ENCODE results near the gene LPCAT1. TPM values are rescaled to one million over a fixed set of nuclear protein-coding genes. Genes with fewer than 3 reads are reported as not detected.
"Not testable (repeated sequence)": the region's sequence is repeated elsewhere in the genome, so short reads cannot be mapped to it uniquely, and the experiment has no call there.

Gene LPCAT1
- total and polyA plus RNA-seq, 3 donors from 2014 or later: 21.1 to 27.1 (median 23.9) TPM

DNA sequence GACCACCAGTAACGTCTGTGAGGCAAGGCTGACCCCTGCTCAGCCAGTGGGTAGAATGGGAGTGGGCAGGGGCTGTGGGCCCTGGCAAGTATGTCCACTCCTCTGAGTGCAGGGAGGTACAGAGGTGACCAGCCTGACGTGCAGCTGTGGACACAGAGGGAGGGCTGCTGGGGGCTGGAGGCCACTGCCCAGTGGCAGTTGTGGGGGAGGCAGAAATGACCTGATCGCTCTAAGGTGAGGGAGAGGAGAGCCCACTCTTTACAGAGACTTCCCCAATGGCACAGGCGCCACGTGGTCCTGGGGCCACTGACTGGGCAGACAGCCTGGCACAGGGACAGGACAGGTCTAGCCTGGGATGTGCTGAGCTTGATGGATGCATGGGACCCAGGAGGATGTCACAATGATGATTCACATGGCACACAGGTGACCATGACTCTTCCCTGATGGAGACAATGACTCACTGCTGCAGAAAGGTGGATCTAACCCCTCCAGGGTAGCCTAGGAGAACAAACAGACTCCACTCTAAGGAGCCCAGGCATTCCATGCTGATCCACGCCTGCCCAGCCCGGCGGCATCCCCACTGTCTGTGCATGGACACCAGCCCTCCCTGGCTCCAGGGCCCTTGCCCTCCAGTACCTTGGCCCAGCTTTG, 7.7 kb downstream of the LPCAT1 start:
- no peaks in the 10 kb centered on the region for H3K4me1 ChIP-seq
- no peak overlapping the region for H3K27ac ChIP-seq
- H3K36me3 ChIP-seq (ENCODE audit: low read depth, missing control alignments): no peaks in the 10 kb centered on the region
- peak; percentile 13 for DNase-seq
- no peaks in the 10 kb centered on the region for H3K27me3 ChIP-seq
- 83 to 84% methylated on average over 8 of the region's 8 CpGs for WGBS, 2 donors
- H3K9me3 ChIP-seq: no peaks in the 10 kb centered on the region
- intact Hi-C loops (cut with DNase I; ENCODE audit: low total_unique reads): no loop called here
- no peak overlapping the region for H3K4me3 ChIP-seq
- TF ChIP-seq POLR2A (IDR thresholded peaks at IDR 0.05): no peak
- TF ChIP-seq, protein P1, sequence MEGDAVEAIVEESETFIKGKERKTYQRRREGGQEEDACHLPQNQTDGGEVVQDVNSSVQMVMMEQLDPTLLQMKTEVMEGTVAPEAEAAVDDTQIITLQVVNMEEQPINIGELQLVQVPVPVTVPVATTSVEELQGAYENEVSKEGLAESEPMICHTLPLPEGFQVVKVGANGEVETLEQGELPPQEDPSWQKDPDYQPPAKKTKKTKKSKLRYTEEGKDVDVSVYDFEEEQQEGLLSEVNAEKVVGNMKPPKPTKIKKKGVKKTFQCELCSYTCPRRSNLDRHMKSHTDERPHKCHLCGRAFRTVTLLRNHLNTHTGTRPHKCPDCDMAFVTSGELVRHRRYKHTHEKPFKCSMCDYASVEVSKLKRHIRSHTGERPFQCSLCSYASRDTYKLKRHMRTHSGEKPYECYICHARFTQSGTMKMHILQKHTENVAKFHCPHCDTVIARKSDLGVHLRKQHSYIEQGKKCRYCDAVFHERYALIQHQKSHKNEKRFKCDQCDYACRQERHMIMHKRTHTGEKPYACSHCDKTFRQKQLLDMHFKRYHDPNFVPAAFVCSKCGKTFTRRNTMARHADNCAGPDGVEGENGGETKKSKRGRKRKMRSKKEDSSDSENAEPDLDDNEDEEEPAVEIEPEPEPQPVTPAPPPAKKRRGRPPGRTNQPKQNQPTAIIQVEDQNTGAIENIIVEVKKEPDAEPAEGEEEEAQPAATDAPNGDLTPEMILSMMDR (IDR thresholded peaks at IDR 0.05): no peak

DNA sequence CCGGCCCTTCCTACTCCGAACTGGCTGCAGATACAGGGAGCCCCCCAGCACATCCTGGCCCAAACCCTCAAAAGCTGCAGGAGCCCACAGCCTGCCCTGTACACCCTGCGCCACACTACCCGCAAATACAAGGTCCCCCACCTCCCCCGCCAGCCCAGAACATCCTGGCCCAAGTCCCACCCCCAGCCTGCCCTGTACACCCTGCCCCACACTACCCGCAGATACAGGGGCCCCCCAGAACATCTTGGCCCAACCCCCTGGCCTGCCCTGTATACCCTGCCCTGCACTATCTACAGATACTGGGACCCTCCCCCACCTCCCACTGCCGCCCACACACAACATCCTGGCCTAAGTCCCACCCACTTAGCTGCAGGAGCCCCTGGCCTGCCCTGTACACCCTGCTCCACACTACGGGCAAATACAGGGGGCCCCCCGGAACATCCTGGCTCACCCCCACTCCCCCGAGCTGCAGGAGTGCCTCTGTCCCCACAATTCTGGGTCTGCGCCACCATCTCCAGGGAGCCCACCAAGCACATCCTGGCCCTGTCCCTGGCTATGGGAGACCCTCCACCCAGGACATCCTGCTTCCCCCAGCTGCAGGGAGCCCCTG, 8.3 kb downstream of the LPCAT1 start:
- 79 to 84% methylated on average over 7 to 10 of the region's 11 CpGs for WGBS, 2 donors
- H3K36me3 ChIP-seq (ENCODE audit: low read depth, missing control alignments): no peaks in the 10 kb centered on the region
- TF ChIP-seq POLR2A (IDR thresholded peaks at IDR 0.05): no peak
- TF ChIP-seq, protein P1 (IDR thresholded peaks at IDR 0.05): no peak

DNA sequence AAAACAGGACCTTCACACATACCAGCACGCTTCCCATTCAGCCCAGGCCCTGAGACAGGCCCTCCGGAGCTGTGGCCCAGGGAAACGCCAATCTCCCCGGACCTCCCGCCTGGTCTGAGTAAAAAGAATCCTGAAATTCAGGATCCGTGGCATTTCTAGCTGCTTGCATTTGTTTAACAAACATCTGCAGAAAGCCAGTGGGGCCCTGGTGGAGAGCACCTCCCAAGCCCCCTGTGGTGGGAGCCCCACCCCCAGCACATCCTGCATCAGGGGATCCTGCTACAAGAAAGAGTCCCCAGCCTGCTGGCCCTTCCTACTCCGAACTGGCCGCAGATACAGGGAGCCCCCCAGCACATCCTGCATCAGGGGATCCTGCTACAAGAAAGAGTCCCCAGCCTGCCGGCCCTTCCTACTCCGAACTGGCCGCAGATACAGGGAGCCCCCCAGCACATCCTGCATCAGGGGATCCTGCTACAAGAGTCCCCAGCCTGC, 8.9 kb downstream of the LPCAT1 start:
- H3K4me3 ChIP-seq; DNase-seq; H3K36me3 ChIP-seq (ENCODE audit: low read depth, missing control alignments); H3K4me1 ChIP-seq; H3K27ac ChIP-seq; H3K27me3 ChIP-seq; intact Hi-C loops (cut with DNase I; ENCODE audit: low total_unique reads); H3K9me3 ChIP-seq: not testable (repeated sequence)
- 94 to 96% methylated on average over 11 of the region's 11 CpGs for WGBS, 2 donors

More for the DNA sequence above, 8.3 kb downstream of the LPCAT1 start:
- no peaks in the 10 kb centered on the region for H3K9me3 ChIP-seq
- H3K27ac ChIP-seq: no peak overlapping the region
- DNase-seq: peak; percentile 7
- H3K4me3 ChIP-seq: no peak overlapping the region
- peaks cover 6% of the 10 kb centered on the region for H3K4me1 ChIP-seq
- intact Hi-C loops (cut with DNase I; ENCODE audit: low total_unique reads): no loop called here
- no peaks in the 10 kb centered on the region for H3K27me3 ChIP-seq

DNA sequence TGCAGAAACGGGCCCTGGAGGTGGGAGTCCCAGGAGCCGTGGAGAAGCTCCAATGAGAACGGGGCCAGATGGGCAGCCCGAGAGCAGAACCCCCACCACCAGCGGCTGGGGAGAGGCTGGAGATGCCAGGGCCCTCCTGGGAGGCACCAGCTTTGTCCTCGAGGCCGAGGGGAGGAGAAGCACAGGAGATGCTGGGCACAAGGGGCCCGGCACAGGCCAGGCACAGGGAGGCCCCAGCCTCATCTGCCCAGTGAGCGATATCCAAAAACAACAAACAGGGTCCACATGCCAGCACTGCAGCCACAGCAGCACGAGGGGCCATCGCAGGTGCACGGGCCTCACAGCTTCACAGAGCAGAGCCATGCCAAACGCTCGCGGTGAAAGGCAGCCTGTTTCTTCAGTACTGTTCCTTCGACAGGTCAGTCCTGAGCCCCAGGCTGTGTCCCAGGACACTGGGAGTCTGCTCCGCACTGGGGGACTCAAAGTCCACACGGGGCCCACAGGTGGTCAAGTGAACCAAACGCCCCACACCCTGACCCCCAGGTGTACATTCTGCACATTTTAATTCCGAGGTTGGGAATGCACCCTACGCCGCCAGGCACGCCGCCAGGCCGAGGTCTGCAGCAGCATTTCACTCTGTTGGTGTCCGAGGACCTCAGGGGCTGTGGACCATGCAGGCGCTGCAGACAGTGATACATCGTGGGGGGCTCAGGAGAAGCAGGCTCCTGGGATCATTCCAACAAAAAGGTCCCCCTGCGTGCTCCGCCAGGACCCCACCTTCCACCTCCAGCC, 9.5 kb downstream of the LPCAT1 start:
- H3K27me3 ChIP-seq: no peaks in the 10 kb centered on the region
- no peaks in the 10 kb centered on the region for H3K36me3 ChIP-seq (ENCODE audit: low read depth, missing control alignments)
- peaks cover 8% of the 10 kb centered on the region for H3K4me1 ChIP-seq
- TF ChIP-seq, protein P1 (IDR thresholded peaks at IDR 0.05): no peak
- TF ChIP-seq POLR2A (IDR thresholded peaks at IDR 0.05): no peak
- H3K9me3 ChIP-seq: no peaks in the 10 kb centered on the region
- WGBS, 2 donors: 87 to 88% methylated on average over 25 to 30 of the region's 30 CpGs
- H3K27ac ChIP-seq: no peak overlapping the region
- intact Hi-C loops (cut with DNase I; ENCODE audit: low total_unique reads): no loop called here
- H3K4me3 ChIP-seq: no peak overlapping the region
- DNase-seq: peak; percentile 9

DNA sequence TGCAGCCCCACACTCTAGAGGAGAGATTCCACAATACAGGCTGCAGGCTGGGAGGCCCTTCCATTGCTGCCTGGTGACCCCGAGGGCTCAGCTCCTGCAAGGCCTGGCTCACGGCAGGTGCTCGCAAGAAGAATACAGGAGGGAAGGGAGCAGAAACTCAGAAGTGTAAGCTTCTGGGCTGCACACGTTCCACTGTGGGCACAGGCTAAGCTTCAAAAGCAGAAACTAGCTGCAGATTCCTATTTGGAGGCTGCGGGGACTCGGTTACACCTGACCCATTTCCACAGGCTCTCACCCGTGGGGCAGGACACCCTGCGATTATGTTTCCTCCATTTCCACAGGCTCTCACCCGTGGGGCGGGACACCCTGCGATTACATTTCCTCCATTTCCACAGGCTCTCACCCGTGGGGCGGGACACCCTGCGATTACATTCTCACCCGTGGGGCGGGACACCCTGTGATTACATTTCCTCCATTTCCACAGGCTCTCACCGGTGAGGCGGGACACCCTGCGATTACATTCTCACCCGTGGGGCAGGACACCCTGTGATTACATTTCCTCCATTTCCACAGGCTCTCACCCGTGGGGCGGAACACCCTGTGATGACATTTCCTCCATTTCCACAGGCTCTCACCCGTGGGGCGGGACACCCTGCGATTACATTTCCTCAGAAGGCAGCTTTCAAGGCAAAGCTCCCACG, 10.3 kb downstream of the LPCAT1 start:
- intact Hi-C loops (cut with DNase I; ENCODE audit: low total_unique reads): no loop called here
- no peaks in the 10 kb centered on the region for H3K36me3 ChIP-seq (ENCODE audit: low read depth, missing control alignments)
- no peaks in the 10 kb centered on the region for H3K9me3 ChIP-seq
- no peak overlapping the region for H3K4me3 ChIP-seq
- H3K27me3 ChIP-seq: no peaks in the 10 kb centered on the region
- peaks cover 8% of the 10 kb centered on the region for H3K4me1 ChIP-seq
- peak; percentile 4 for DNase-seq
- H3K27ac ChIP-seq: no peak overlapping the region
- TF ChIP-seq POLR2A (IDR thresholded peaks at IDR 0.05): no peak
- TF ChIP-seq, protein P1 (IDR thresholded peaks at IDR 0.05): no peak
- WGBS, 2 donors: 79 to 84% methylated on average over 24 to 26 of the region's 26 CpGs

Measured in testis (tissue), 3 donors.